A673 (cell line): Measurements from ENCODE around the gene ARHGEF4. TPM values are rescaled to one million over a fixed set of nuclear protein-coding genes. Genes with fewer than 3 reads are reported as not detected.

ENCODE experiments used
- BruUV-seq: library from RNA; stranded (reverse); fragments of 400-500 nt; replicated peaks from 2 replicates; lab custom pipeline; 2021; lab: Mats Ljungman, UMichigan
- CTCF ChIA-PET: fragments of 300-600 bp; sonication (Branson Sonifier 250); formaldehyde crosslinking; loops from one replicate; lab custom pipeline; 2022; ENCODE audit warnings: antibody characterized with exemption; lab: Charles Lee
- POLR2A ChIA-PET: fragments of 300-600 bp; sonication (Branson Sonifier 250); formaldehyde crosslinking; loops from one replicate; lab custom pipeline; 2022; ENCODE audit warnings: antibody characterized with exemption; ENCODE audit not compliant: low non-redundant PET; lab: Charles Lee
- DNase-seq: peaks from one replicate; pipeline ENCODE4 v3.0.0-alpha.2; 2015; ENCODE audit warnings: low spot score
- H3K27ac ChIP-seq: fragments of 200-600 bp; sonication (generic); 2 replicates; pipeline ENCODE4 v1.5.1; 2016; ENCODE audit warnings: mixed run types, low read depth, mild to moderate bottlenecking, mixed read lengths, antibody characterized with exemption, low read length; ENCODE audit not compliant: poor library complexity, severe bottlenecking
- H3K27me3 ChIP-seq: fragments of 200-600 bp; sonication (generic); replicated peaks from 2 replicates; pipeline ENCODE4 v1.6.1; 2017; ENCODE audit warnings: mixed run types, low read depth, mild to moderate bottlenecking, mixed read lengths, antibody characterized with exemption, low read length; ENCODE audit not compliant: insufficient read depth, poor library complexity
- H3K36me3 ChIP-seq: fragments of 200-600 bp; sonication (generic); 2 replicates; pipeline ENCODE4 v1.6.1; 2016; ENCODE audit warnings: mixed run types, mild to moderate bottlenecking, mixed read lengths, antibody characterized with exemption, low read length; ENCODE audit not compliant: insufficient read depth, poor library complexity, severe bottlenecking
- H3K4me1 ChIP-seq: fragments of 200-600 bp; sonication (generic); 2 replicates; pipeline ENCODE4 v1.6.1; 2017; ENCODE audit warnings: mixed run types, mild to moderate bottlenecking, mixed read lengths, antibody characterized with exemption, low read length; ENCODE audit not compliant: insufficient read depth, poor library complexity, severe bottlenecking
- H3K4me3 ChIP-seq: fragments of 200-600 bp; sonication (generic); 2 replicates; pipeline ENCODE4 v1.5.1; 2016; ENCODE audit warnings: low read depth, mixed run types, mild to moderate bottlenecking, mixed read lengths, low read length; ENCODE audit not compliant: poor library complexity, severe bottlenecking
- H3K9me3 ChIP-seq: fragments of 200-600 bp; sonication (generic); 2 replicates; pipeline ENCODE4 v1.6.1; 2016; ENCODE audit warnings: mixed run types, low read depth, mild to moderate bottlenecking, mixed read lengths, antibody characterized with exemption, low read length; ENCODE audit not compliant: poor library complexity, severe bottlenecking
- EZH2 ChIP-seq: fragments of 200-600 bp; sonication (generic); IDR thresholded peaks from 2 replicates; pipeline ENCODE4 v1.6.1; 2017; ENCODE audit warnings: borderline replicate concordance, low read depth, mild to moderate bottlenecking, mixed read lengths, antibody characterized with exemption, low read length; ENCODE audit not compliant: poor library complexity, severe bottlenecking
- intact Hi-C: fragments of 100-400 bp; cut with micrococcal nuclease; formaldehyde crosslinking; loops from one replicate; pipeline ENCODE4 v1.10.0; 2022; ENCODE audit not compliant: unreplicated experiment
- total RNA-seq: library from RNA; stranded (reverse); gene quantifications from 2 replicates; pipeline ENCODE4 v1.2.3, GENCODE V29; 2021
- TF ChIP-seq, protein P1 (sequence below): fragments of 300-800, 200-600 bp; sonication (generic); conservative IDR thresholded peaks from 2 replicates; pipeline ENCODE4 v1.5.1; 2017; ENCODE audit warnings: low read depth, mild to moderate bottlenecking, antibody characterized with exemption, low read length, moderate library complexity, mixed read lengths

Gene ARHGEF4
- total RNA-seq, 1 experiment from 2014 or later = 2.1 TPM

DNA sequence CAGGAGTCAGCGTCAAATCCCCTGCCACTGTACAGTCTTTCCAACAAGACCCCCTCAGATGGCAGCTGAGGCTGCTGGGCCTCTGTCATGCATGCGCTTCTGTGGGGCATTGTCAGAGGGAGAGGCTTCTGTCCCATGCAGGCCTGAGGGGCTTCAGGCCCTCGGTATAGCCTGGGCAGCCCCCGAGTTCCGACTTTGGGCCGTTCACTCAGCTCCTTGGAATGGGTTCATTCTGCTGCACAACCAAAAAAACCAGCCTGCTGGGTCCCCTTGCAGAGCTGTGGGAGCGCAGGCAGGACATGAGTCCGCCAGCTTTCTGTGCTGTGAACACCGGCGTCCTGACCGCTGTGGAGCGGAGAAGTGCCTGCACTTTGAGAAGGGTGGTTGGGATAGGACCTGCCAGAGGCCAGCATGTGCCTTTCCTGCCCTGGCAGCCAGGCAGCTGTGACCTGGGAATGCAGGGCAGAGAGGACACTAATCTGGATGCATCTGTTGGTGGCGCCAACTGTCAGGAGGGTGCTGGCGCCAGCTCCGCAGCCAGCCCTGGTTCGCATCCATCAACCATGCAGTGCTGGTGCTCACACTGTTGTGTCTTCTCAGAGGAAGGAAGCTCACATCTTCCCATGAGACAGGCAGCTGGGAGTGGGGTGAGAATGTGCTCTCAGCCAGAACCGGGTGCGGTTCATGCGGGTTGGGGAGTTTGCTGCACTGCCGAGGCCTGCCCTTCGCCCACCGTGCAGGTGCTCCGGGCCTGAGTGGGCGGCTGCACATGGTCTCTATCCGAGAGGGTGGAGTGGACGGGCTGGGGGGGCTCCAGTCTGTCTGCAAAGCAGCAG, 14.3 kb downstream of the ARHGEF4 start:
- BruUV-seq = no TSS peak
- ChIA-PET POLR2A (no interaction called here), CTCF (no interaction called here)
- H3K4me3 ChIP-seq = no peak overlapping the region
- H3K9me3 ChIP-seq = no peaks in the 10 kb centered on the region
- H3K4me1 ChIP-seq = no peaks in the 10 kb centered on the region
- no peaks in the 10 kb centered on the region for H3K36me3 ChIP-seq
- no peak overlapping the region for H3K27ac ChIP-seq
- no peak for TF ChIP-seq EZH2
- TF ChIP-seq, protein P1, sequence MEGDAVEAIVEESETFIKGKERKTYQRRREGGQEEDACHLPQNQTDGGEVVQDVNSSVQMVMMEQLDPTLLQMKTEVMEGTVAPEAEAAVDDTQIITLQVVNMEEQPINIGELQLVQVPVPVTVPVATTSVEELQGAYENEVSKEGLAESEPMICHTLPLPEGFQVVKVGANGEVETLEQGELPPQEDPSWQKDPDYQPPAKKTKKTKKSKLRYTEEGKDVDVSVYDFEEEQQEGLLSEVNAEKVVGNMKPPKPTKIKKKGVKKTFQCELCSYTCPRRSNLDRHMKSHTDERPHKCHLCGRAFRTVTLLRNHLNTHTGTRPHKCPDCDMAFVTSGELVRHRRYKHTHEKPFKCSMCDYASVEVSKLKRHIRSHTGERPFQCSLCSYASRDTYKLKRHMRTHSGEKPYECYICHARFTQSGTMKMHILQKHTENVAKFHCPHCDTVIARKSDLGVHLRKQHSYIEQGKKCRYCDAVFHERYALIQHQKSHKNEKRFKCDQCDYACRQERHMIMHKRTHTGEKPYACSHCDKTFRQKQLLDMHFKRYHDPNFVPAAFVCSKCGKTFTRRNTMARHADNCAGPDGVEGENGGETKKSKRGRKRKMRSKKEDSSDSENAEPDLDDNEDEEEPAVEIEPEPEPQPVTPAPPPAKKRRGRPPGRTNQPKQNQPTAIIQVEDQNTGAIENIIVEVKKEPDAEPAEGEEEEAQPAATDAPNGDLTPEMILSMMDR = no peak
- no peak for DNase-seq
- H3K27me3 ChIP-seq = no peaks in the 10 kb centered on the region
- intact Hi-C loops = no loop called here

DNA sequence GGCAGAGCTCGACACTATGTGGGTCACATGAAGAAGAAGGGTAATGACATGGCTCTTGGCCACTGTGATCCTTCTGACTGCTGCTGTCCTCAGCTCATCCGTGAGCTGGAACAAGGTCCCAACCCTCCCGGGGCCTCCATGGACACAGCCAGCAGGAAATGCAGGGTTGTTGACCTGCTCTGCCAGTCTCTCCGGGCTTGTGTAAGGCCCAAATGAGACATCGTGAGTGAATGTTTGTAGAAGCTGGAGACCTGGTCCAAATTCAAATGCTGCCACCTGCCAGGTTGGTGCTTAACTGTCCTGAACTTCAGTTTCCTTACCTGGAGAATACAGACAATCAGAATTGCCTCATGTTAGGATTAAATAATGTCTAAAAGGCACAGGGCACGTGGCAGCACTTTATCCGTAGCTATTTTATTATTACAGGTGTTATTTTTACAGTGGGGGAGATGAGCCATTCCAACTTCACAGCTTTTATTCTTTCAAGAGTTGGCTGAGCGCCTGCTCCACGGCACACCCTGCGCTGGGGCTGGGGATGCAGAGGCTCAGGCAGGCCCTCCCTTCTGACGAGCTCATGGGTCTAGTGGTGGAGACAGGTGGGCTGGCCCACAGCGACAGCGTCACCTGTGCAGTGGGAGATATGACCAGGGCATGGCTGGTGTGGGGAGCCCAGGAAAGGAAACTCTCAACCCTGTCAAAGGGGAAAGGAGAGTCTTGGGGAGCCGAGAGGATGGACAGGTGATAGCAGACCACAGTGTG, 15.1 kb downstream of the ARHGEF4 start:
- no peaks in the 10 kb centered on the region for H3K4me1 ChIP-seq
- intact Hi-C loops = no loop called here
- H3K36me3 ChIP-seq = no peaks in the 10 kb centered on the region
- DNase-seq = no peak
- no peaks in the 10 kb centered on the region for H3K27me3 ChIP-seq
- no peak overlapping the region for H3K4me3 ChIP-seq
- ChIA-PET POLR2A (no interaction called here), CTCF (no interaction called here)
- no peak overlapping the region for H3K27ac ChIP-seq
- BruUV-seq = no TSS peak
- H3K9me3 ChIP-seq = no peaks in the 10 kb centered on the region
- TF ChIP-seq, protein P1 = no peak
- TF ChIP-seq EZH2 = no peak

DNA sequence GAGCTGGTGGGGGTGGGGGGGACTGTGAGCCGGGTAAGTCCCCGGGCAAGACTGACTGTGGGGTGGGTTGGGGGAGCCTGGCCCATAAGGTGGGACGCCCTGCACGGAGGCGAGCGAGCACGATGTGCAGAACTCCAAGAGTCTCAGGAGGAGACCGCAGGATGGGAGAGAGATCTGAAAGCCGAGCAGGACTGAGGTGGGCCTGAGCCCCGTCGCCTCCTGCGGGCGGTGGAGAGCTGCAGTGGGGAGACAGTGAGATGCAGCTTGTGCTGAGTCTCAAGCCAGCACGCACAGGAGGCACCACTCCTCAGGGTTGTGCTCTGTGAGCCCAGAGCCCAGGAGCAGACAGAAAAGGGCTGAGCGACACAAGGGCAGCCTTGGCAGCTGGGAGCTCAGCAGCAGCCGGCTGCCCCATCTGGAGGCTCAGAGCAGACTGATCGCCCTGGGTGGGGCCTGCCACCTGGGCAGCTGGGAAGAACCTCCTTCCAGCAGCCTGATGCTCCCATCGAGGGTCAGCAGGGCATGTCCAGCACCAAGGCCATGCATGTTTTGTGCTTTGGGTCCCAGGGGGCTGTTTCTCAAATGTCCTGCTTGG, 15.9 kb downstream of the ARHGEF4 start:
- Histone ChIP-seq H3K27ac (no peak overlapping the region), H3K9me3 (no peaks in the 10 kb centered on the region), H3K27me3 (no peaks in the 10 kb centered on the region), H3K4me1 (no peaks in the 10 kb centered on the region), H3K36me3 (no peaks in the 10 kb centered on the region), H3K4me3 (no peak overlapping the region)
- ChIA-PET POLR2A (no interaction called here), CTCF (no interaction called here)
- BruUV-seq = no TSS peak
- TF ChIP-seq, protein P1 = no peak
- TF ChIP-seq EZH2 = no peak
- intact Hi-C loops = no loop called here
- DNase-seq = no peak
